GM19324 (cell line): ENCODE results near the gene C1QL1.

Experiments
- ATAC-seq: cut with Tn5 transposase; IDR thresholded peaks from one replicate; pipeline ENCODE4 v1.9.1; 2021; ENCODE audit warnings: mild to moderate bottlenecking, moderate library complexity; ENCODE audit not compliant: unreplicated experiment, low FRiP score

Gene C1QL1

GRCh38 chr17:44990994-44991393 is 22.9 kb upstream of the C1QL1 start:
- ATAC-seq, result no peak

GRCh38 chr17:44989552-44990138 is 21.5 kb upstream of the C1QL1 start:
- ATAC-seq, result no peak

- no peak for ATAC-seq
These were observed 20.2 kb upstream of the C1QL1 start for GRCh38 chr17:44988044-44988942.

DNA sequence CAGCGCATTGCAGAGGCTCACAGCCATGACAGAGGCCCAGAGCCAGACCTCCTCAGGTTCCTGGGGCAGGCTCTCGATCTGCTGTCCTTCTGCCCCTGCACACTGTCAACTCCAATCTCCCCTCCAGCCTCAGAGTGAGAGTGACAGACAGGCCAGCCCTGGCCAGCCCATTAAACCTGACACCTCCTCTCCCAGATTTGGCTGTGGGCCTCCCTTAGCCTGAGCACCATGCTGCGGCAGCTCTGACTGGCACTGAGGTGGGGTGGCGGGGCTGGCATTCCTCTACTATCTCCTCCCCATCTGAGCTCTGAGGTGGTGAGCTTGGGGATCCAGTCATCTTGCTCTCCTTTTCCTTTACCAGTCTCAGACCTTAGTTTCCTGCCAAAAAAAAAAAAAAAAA is 15.5 kb upstream of the C1QL1 start:
- no peak for ATAC-seq

DNA sequence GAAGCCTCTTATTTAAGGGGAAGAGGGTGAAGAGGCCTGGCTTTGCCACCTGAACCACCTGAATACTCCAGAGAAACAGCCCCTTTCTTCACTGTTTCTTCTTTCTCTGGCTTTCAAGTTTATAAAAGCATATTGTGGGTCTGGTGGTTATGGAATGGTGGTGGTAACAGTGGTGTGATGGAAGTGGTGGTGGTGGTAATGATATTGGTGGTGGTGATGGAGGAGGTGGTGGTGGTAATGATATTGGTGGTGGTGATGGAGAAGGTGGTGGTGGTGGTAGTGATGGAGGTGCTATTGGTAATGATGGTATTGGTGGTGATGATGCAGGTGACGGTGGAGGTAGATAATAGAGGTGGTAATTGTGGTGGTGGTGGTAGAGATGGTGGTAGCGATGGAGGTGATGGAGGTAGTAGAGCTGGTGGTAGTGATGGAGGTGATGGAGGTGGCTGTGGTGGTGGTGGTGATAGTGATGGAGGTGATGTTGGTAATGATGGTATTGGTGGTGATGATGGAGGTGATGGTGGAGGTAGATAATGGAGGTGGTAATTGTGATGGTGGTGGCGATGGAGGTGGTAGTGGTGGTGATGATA is 14.1 kb upstream of the C1QL1 start:
- ATAC-seq, result no peak

GRCh38 chr17:44981221-44981968 is 13.3 kb upstream of the C1QL1 start:
- no peak for ATAC-seq

- ATAC-seq, result no peak
These were observed 11.4 kb upstream of the C1QL1 start for GRCh38 chr17:44979426-44979995.

DNA sequence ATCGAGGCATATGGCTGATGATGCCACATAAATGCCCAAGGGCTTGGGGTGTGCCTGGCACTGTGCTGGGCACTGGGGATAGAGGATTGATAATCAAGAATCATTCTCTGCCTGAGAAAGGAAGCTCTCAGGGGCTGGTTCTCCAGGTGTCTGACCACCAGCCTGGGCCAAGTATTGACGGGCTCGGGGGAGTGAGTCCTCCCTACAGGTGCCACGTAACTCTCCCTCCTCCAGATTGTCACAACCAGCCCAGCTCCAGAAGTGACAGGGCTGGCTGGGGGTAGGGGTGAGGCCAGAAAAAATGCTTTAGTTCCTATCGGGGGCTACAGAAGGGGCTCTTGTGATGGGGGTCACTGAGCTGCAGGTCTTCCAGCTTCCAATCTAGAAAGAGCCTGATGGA is 10.7 kb upstream of the C1QL1 start:
- no peak for ATAC-seq

DNA sequence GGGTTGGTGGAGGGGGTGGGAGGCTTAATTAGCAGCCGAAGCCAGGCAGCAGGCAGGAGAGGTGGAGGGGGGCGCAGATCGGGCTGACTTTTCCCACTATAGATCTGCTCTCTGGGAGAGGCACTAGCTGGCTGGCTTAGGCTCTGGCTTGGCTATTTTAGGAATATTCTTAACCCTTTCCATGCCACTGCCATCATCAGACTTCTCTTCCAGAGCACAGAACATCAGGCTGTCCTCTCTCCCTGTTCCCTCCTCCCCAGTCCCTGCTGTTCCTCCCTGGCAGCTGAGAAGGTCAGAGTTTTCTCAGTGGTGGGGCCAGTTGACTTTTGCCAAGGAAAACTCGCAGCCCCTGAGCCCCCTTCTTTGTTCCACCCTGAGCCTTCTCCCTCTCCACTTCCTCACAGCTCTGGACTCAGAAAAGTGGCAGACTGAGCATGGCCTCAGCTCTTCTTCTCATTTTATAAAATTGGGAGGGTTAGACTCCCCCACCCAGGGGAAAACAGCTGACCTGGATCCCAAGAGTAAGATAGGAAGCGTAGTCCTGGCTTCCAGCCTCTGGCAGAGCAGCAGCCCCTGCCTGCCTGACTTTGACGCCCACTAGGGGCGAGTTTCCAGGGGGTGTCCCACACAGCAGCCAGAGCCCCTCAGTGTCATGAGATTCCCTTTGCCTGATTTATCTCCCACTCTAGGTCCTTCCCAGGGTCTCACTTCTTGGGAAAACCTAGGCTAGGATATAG is 9.9 kb upstream of the C1QL1 start:
- ATAC-seq, result no peak

GRCh38 chr17:44977065-44977464 is 9.0 kb upstream of the C1QL1 start:
- no peak for ATAC-seq

- ATAC-seq, result no peak
These were observed 8.1 kb upstream of the C1QL1 start for GRCh38 chr17:44976206-44976605.

GRCh38 chr17:44972953-44973352 is 4.8 kb upstream of the C1QL1 start:
- ATAC-seq, result no peak

DNA sequence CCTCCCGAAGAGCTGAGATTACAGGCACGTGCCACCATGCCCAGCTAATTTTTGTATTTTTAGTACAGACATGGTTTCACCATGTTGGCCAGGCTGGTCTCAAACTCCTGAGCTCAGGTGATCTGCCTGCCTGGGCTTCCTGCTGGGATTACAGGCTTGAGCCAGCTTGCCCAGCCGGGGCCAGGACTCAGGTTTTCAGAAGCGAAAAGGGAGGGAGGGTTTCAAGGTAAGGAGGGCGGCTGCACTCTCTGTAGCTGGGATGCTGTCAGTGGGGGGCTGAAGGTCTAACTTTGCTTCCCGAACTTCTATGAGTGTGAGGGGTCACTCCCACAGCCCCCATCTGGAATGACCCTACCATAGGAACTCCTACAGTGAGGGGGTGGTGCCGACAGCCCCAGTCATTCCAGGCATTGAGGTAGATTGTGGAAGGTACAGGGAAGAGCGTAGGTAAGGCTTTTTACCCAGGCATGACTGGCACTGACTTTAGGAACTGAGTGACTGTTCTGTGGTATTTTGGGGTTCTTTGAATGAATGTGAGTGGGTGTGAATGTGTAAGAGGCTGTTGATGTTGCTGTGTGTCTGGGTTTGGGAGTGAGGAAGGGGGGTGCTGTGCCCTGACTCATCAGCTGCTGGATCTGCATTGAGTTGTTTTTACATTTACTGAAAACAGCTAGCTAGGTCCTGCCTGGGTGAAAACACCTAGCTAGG is 3.8 kb upstream of the C1QL1 start:
- no peak for ATAC-seq

GRCh38 chr17:44970136-44970741 is 2.1 kb upstream of the C1QL1 start:
- ATAC-seq, result no peak

GRCh38 chr17:44969144-44969780 is 1.2 kb upstream of the C1QL1 start:
- ATAC-seq, result no peak

- peak; percentile 5 for ATAC-seq
These were observed 237 bp downstream of the C1QL1 start for GRCh38 chr17:44967907-44968224.

DNA sequence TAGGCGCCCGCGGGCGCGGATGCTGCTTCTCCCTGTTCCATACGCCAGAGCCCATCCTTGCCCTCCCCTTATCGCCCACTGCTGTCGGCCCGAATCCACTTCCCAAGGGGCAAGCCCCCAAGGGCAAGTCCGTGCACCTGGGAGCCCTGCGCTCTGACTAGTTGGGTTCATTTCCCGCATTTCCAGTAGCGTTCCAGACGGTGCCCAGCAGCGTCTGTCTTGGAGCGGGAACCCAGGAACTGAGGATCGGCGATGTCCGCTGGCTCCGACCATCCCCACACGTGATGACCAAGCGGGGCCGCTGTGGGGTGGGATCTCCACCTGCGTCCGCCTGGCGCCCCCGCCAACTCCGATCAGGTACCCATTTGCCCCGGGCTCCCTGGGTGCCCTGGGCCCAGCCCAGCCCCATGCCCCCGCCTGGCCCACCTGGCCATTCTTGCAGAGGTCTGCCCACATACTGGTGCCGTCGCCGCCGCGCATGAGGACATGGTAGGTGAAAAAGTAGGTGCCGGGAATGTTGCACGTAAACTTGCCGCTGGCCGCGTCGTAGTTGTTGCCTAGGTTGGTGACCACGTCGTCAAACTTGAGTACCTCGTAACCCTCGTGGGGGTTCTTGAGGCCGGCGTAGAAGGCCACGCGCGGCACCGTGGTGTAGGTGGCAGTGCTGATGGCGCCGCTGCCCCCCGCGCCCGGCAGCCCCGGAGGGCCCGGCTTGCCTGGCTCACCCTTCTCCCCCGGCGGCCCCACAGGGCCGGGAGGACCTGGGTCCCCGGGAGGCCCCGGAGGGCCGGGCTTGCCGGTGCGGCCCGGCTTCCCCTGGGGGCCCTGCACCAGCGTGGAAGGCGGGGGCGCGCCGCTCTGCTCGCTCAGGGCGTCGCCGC is 837 bp downstream of the C1QL1 start:
- no peak for ATAC-seq
